Endothelial cell of umbilical vein (primary cell): ENCODE results near the gene TMC6. TPM values are rescaled to one million over a fixed set of nuclear protein-coding genes. Genes with fewer than 3 reads are reported as not detected.

Experiments used
- BruUV-seq: library from RNA; stranded (reverse); fragments of 400-500 nt; replicated peaks from 2 replicates; lab custom pipeline; 2021; lab: Mats Ljungman, UMichigan
- CTCF ChIA-PET: fragments of 300-600, 350-600 bp; sonication (Branson Sonifier 250); formaldehyde crosslinking; loops from one replicate; lab custom pipeline; 2021; ENCODE audit warnings: antibody characterized with exemption, inconsistent platforms; lab: Charles Lee
- POLR2A ChIA-PET: fragments of 300-600, 350-600 bp; sonication (Branson Sonifier 250); formaldehyde crosslinking; loops from one replicate; lab custom pipeline; 2021; ENCODE audit warnings: antibody characterized with exemption, inconsistent platforms; lab: Charles Lee
- DNase-seq: peaks from one replicate; pipeline ENCODE4 v3.0.0-alpha.2; 2011; ENCODE audit warnings: low read depth, low spot score
- FAIRE-seq: peaks from 2 replicates; lab custom pipeline; 2011; peaks lifted over from hg19 to GRCh38; lab: Jason Lieb, UNC
- H2AFZ ChIP-seq: 2 replicates; pipeline ENCODE4 v1.6.0; 2012; ENCODE audit warnings: low read depth, low read length, control low read depth, inconsistent platforms
- H3K27ac ChIP-seq: 2 replicates; pipeline ENCODE4 v1.5.1; 2011; ENCODE audit warnings: low read depth, mild to moderate bottlenecking, control low read depth, low read length, moderate library complexity; ENCODE audit not compliant: insufficient read depth
- H3K27me3 ChIP-seq, 2 experiments: 2 replicates each; pipeline versions ENCODE4 v1.6.0 to v1.6.1; 2011; ENCODE audit warnings: low read length in 2 of 2, mixed read lengths in 1 of 2; ENCODE audit not compliant: control insufficient read depth in 2 of 2, insufficient read depth in 2 of 2
- H3K36me3 ChIP-seq, 2 experiments: 2 replicates in 1 of 2; 3 replicates in 1 of 2; pipeline ENCODE4 v1.5.1; 2011; ENCODE audit warnings: low read length in 2 of 2, mild to moderate bottlenecking in 1 of 2, moderate library complexity in 1 of 2; ENCODE audit not compliant: control insufficient read depth in 2 of 2, insufficient read depth in 2 of 2; ENCODE audit errors: extremely low read depth in 1 of 2
- H3K4me1 ChIP-seq: 3 replicates; pipeline ENCODE4 v1.5.1; 2011; ENCODE audit warnings: mild to moderate bottlenecking, low read length; ENCODE audit not compliant: control insufficient read depth, insufficient read depth; ENCODE audit errors: extremely low read depth
- H3K4me2 ChIP-seq: 2 replicates; pipeline ENCODE4 v1.6.1; 2011; ENCODE audit warnings: low read length, control low read depth, mixed read lengths; ENCODE audit not compliant: insufficient read depth
- H3K4me3 ChIP-seq, 3 experiments: fragments of 200-600 bp in 1 of 3; sonication (generic), shearing (Covaris generic) in 1 of 3; replicated peaks in 1 of 3; 2 replicates each; pipeline ENCODE4 v1.5.1; 2011 to 2016; ENCODE audit warnings: control low read depth in 3 of 3, low read length in 3 of 3, mild to moderate bottlenecking in 2 of 3, inconsistent platforms in 1 of 3, low read depth in 1 of 3, moderate library complexity in 1 of 3; ENCODE audit not compliant: insufficient read depth in 1 of 3
- H3K79me2 ChIP-seq: 2 replicates; pipeline ENCODE4 v1.6.0; 2012; ENCODE audit warnings: low read length, inconsistent platforms; ENCODE audit not compliant: control insufficient read depth, insufficient read depth
- H3K9ac ChIP-seq: replicated peaks from 2 replicates; pipeline ENCODE3; 2011; ENCODE audit warnings: low read length, control low read depth; ENCODE audit not compliant: insufficient read depth; ENCODE audit errors: extremely low read depth
- H3K9me1 ChIP-seq: replicated peaks from 3 replicates; pipeline ENCODE4 v1.6.0; 2011; ENCODE audit warnings: mild to moderate bottlenecking, low read length; ENCODE audit not compliant: control insufficient read depth, insufficient read depth; ENCODE audit errors: extremely low read depth
- H3K9me3 ChIP-seq: replicated peaks from 2 replicates; pipeline ENCODE4 v1.5.1; 2012; ENCODE audit warnings: low read length, inconsistent platforms; ENCODE audit not compliant: control insufficient read depth, insufficient read depth
- H4K20me1 ChIP-seq: replicated peaks from 2 replicates; pipeline ENCODE3; 2011; ENCODE audit warnings: mild to moderate bottlenecking, low read length; ENCODE audit not compliant: control insufficient read depth, insufficient read depth; ENCODE audit errors: extremely low read depth
- CTCF ChIP-seq, 2 donors: IDR thresholded peaks; 1 replicate in 1 of 2; 2 replicates in 1 of 2; pipeline ENCODE4 v1.5.1; 2011; ENCODE audit warnings: low read length in 2 of 2, mild to moderate bottlenecking in 2 of 2, moderate library complexity in 2 of 2, control low read depth in 1 of 2, inconsistent platforms in 1 of 2, low read depth in 1 of 2; ENCODE audit not compliant: insufficient read depth in 1 of 2; ENCODE audit errors: extremely low read depth in 1 of 2
- EZH2 ChIP-seq: IDR thresholded peaks from 2 replicates; pipeline ENCODE4 v1.6.1; 2012; ENCODE audit warnings: borderline replicate concordance, low read depth, mild to moderate bottlenecking, moderate library complexity, low read length, inconsistent platforms; ENCODE audit not compliant: severe bottlenecking
- FOS ChIP-seq: IDR thresholded peaks from 2 replicates; pipeline ENCODE4 v1.6.1; 2011; ENCODE audit warnings: mild to moderate bottlenecking, low read length, moderate library complexity, borderline replicate concordance; ENCODE audit not compliant: insufficient read depth
- GATA2 ChIP-seq: IDR thresholded peaks from 2 replicates; pipeline ENCODE4 v1.7.0; 2011; ENCODE audit warnings: low read depth, mild to moderate bottlenecking, moderate library complexity, mixed read lengths, low read length; ENCODE audit not compliant: insufficient read length, insufficient read depth
- JUN ChIP-seq: IDR thresholded peaks from 2 replicates; pipeline ENCODE4 v1.6.1; 2011; ENCODE audit warnings: borderline replicate concordance, low read depth; ENCODE audit not compliant: insufficient read length, insufficient read depth
- MYC ChIP-seq: IDR thresholded peaks from one replicate; pipeline ENCODE4 v1.6.1; 2011; ENCODE audit warnings: mild to moderate bottlenecking, low read depth, low read length
- POLR2A ChIP-seq: IDR thresholded peaks from 2 replicates; pipeline ENCODE4 v1.6.1; 2012; ENCODE audit warnings: low read depth, mild to moderate bottlenecking, control low read depth, low read length
- POLR2AphosphoS5 ChIP-seq: IDR thresholded peaks from 2 replicates; pipeline ENCODE4 v1.6.1; 2012; ENCODE audit warnings: low read depth, mild to moderate bottlenecking, control low read depth, low read length, moderate library complexity; ENCODE audit not compliant: insufficient read depth
- dilution Hi-C: fragments of 300-500 bp; cut with MboI; formaldehyde crosslinking; loops from one replicate; pipeline ENCODE4 v1.15.0; 2019; ENCODE audit warnings: low sequenced_read_pairs; ENCODE audit not compliant: extremely low pct_ligation_motif_present
- intact Hi-C: fragments of 100-400 bp; cut with micrococcal nuclease; formaldehyde crosslinking; loops from one replicate; pipeline ENCODE4 v1.10.0; 2022
- polyA plus RNA-seq, 4 experiments: library from polyadenylated mRNA; depleted of rRNA in 3 of 4; stranded (reverse) in 3 of 4; unstranded in 1 of 4; fragments of >200 nt; gene quantifications; 2 replicates each; pipeline versions ENCODE4 v1.2.1 to v1.2.3, GENCODE V29; 2011 to 2012; ENCODE audit warnings: missing spikeins in 1 of 4
- total RNA-seq: library from RNA; stranded (reverse); gene quantifications from 2 replicates; pipeline ENCODE4 v1.2.3, GENCODE V29; 2021
- TF ChIP-seq, protein P1 (sequence below): IDR thresholded peaks from 2 replicates; pipeline ENCODE4 v1.6.1; 2011; ENCODE audit not compliant: insufficient read depth, insufficient read length

TMC6 gene
- total and polyA plus RNA-seq, 2 donors (not counting 3 experiments of a cell fraction or from before 2014, with no cell fraction given) = 23.2 to 72.4 TPM

DNA sequence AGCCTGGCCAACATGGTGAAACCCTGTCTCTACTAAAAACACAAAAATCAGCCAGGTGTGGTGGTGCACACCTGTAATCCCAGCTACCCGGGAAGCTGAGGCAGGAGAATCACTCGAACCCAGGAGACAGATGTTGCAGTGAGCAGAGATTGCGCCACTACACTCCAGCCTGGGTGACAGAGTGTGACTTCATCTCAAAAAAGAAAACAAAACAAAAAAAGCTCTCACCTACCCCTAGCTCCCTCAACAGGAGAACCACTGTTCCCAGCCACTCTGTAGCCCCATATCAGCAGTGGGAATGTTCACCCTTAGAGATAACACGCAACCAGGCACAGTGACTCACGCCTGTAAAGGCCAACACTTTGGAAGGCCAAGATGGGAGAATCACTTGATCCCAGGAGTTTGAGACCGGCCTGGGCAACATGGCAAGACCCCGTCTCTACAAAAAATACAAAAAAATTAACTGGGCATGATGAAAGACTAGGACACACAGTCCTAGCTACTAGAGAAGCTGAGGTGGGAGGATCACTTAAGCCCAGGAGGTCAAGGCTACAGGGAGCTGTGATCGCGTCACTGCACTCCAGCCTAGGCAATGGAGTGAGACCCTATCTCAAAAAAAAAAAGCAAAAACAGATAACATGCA lies 7.4 kb upstream of the TMC6 start:
- H3K9me3 ChIP-seq = no peaks in the 10 kb centered on the region
- H3K27ac ChIP-seq = no peak overlapping the region
- H3K36me3 ChIP-seq = no peaks in the 10 kb centered on the region
- H3K9ac ChIP-seq = no peak overlapping the region
- no peak overlapping the region for H3K4me3 ChIP-seq
- intact Hi-C loops (no loop called here), dilution Hi-C loops (no loop called here)
- H3K27me3 ChIP-seq = no peaks in the 10 kb centered on the region
- no peak for TF ChIP-seq FOS
- TF ChIP-seq POLR2AphosphoS5 = no peak
- TF ChIP-seq POLR2A = no peak
- TF ChIP-seq, protein P1, sequence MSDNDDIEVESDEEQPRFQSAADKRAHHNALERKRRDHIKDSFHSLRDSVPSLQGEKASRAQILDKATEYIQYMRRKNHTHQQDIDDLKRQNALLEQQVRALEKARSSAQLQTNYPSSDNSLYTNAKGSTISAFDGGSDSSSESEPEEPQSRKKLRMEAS = no peak
- TF ChIP-seq MYC = no peak
- TF ChIP-seq JUN = no peak
- no peak for TF ChIP-seq EZH2
- TF ChIP-seq CTCF (IDR thresholded peaks at IDR 0.05; ENCODE audit: extremely low read depth in 1 of 2, insufficient read depth in 1 of 2, low read depth in 1 of 2, low read length in 2 of 2) = no peak
- no peak for TF ChIP-seq GATA2
- DNase-seq = no peak
- no TSS peak for BruUV-seq
- CTCF ChIA-PET = interaction anchor here (1.1 to 3.1 kb wide), 7 partner anchors 9 to 116 kb away, joined by 3 to 18 read pairs (median 6); partner anchors contain the start of genes AFMID and TK1
- H3K79me2 ChIP-seq = no peaks in the 10 kb centered on the region
- H3K4me1 ChIP-seq = peaks cover 4% of the 10 kb centered on the region
- no peaks in the 10 kb centered on the region for H3K9me1 ChIP-seq
- H4K20me1 ChIP-seq = no peaks in the 10 kb centered on the region
- no peak overlapping the region for H3K4me2 ChIP-seq
- no peak for FAIRE-seq
- H2AFZ ChIP-seq = no peak overlapping the region
- POLR2A ChIA-PET = no interaction called here
